ENCODE measurements around the gene GP5.

GRCh38 chr3:194373028-194373427, 26.0 kb downstream of the GP5 start:
- TF ChIP-seq POLR2A (IDR thresholded peaks at IDR 0.05; ENCODE audit: low read depth, low read length) (no peak), POLR2AphosphoS5 (IDR thresholded peaks at IDR 0.05; ENCODE audit: low read depth, low read length) (no peak), POU2F2 (IDR thresholded peaks at IDR 0.05; ENCODE audit: low read depth, low read length) (no peak), TAF1 (IDR thresholded peaks at IDR 0.05; ENCODE audit: low read depth, low read length) (no peak), SPI1 (IDR thresholded peaks at IDR 0.05; ENCODE audit: low read depth, low read length) (no peak), PAX5 (IDR thresholded peaks at IDR 0.05; ENCODE audit: insufficient read depth, low read length, severe bottlenecking) (no peak)

Measured in GM12891 (cell line).